ENCODE results near the gene SH3BGRL2.

The SH3BGRL2 gene

GRCh38 chr6:79605968-79606764, 25.0 kb upstream of the SH3BGRL2 start:
- no peak overlapping the region for H2BK5ac ChIP-seq (ENCODE audit: low read length)
- no CpG with 5 or more reads among the region's 4 CpGs for WGBS, 2 donors (ENCODE audit: extremely low coverage in 2 of 2, insufficient read length in 2 of 2, insufficient replicate concordance in 1 of 2)

GRCh38 chr6:79607000-79607399, 24.1 kb upstream of the SH3BGRL2 start:
- Histone ChIP-seq H3K9me3 (replicated peaks in 1 of 2; ENCODE audit: control insufficient read depth in 2 of 2, insufficient read depth in 1 of 2, low read depth in 1 of 2, low read length in 2 of 2) (no peaks in the 10 kb centered on the region), H3K27ac (replicated peaks; ENCODE audit: low read length) (no peak overlapping the region), H3K14ac (ENCODE audit: low read length) (no peak overlapping the region), H3K79me1 (ENCODE audit: low read depth, low read length) (no peaks in the 10 kb centered on the region), H2BK12ac (ENCODE audit: low read length) (no peak overlapping the region), H3K23ac (ENCODE audit: low read depth, low read length, poor library complexity) (no peak overlapping the region), H2BK5ac (ENCODE audit: low read length) (no peak overlapping the region), H2AFZ (ENCODE audit: low read length) (no peak overlapping the region), H3K18ac (ENCODE audit: low read length) (no peak overlapping the region), H3K27me3 (ENCODE audit: control insufficient read depth in 3 of 3, insufficient read depth in 3 of 3, low read depth in 1 of 3, low read length in 3 of 3) (no peaks in the 10 kb centered on the region), H4K8ac (ENCODE audit: low read depth, low read length) (no peak overlapping the region), H3K4me3 (ENCODE audit: low read length in 2 of 2) (no peak overlapping the region), H2BK120ac (ENCODE audit: low read depth, low read length) (no peak overlapping the region), H3K4me2 (ENCODE audit: insufficient read depth, low read length, poor library complexity, severe bottlenecking) (no peak overlapping the region), H3K36me3 (replicated peaks in 1 of 2; ENCODE audit: control insufficient read depth in 2 of 2, insufficient read depth in 2 of 2, low read length in 2 of 2) (no peaks in the 10 kb centered on the region), H2AK5ac (ENCODE audit: low read depth, low read length) (no peak overlapping the region), H3K4ac (ENCODE audit: low read length) (no peak overlapping the region), H3K4me1 (ENCODE audit: control insufficient read depth in 2 of 2, insufficient read depth in 1 of 2, low read depth in 1 of 2, low read length in 2 of 2) (peaks cover 0 to 2% of the 10 kb centered on the region in 2 donors), H4K91ac (ENCODE audit: low read depth, low read length, poor library complexity) (no peak overlapping the region), H3K9ac (ENCODE audit: low read depth, low read length, poor library complexity) (no peak overlapping the region), H2BK15ac (ENCODE audit: low read length) (no peak overlapping the region)
- no peak for DNase-seq (ENCODE audit: low spot score)
- no CpG with 5 or more reads among the region's 3 CpGs for WGBS, 2 donors (ENCODE audit: extremely low coverage in 2 of 2, insufficient read length in 2 of 2, insufficient replicate concordance in 1 of 2)

More at GRCh38 chr6:79605968-79606764, 25.0 kb upstream of the SH3BGRL2 start:
- Histone ChIP-seq H2AFZ (ENCODE audit: low read length) (no peak overlapping the region), H2BK12ac (ENCODE audit: low read length) (no peak overlapping the region), H3K4me1 (ENCODE audit: control insufficient read depth in 2 of 2, insufficient read depth in 1 of 2, low read depth in 1 of 2, low read length in 2 of 2) (peaks cover 0 to 2% of the 10 kb centered on the region in 2 donors), H4K8ac (ENCODE audit: low read depth, low read length) (no peak overlapping the region), H3K4me2 (ENCODE audit: insufficient read depth, low read length, poor library complexity, severe bottlenecking) (no peak overlapping the region), H2AK5ac (ENCODE audit: low read depth, low read length) (no peak overlapping the region), H3K9me3 (replicated peaks in 1 of 2; ENCODE audit: control insufficient read depth in 2 of 2, insufficient read depth in 1 of 2, low read depth in 1 of 2, low read length in 2 of 2) (no peaks in the 10 kb centered on the region), H3K23ac (ENCODE audit: low read depth, low read length, poor library complexity) (no peak overlapping the region), H3K27me3 (ENCODE audit: control insufficient read depth in 3 of 3, insufficient read depth in 3 of 3, low read depth in 1 of 3, low read length in 3 of 3) (no peaks in the 10 kb centered on the region), H3K27ac (replicated peaks; ENCODE audit: low read length) (no peak overlapping the region), H3K14ac (ENCODE audit: low read length) (no peak overlapping the region), H3K4ac (ENCODE audit: low read length) (no peak overlapping the region), H3K79me1 (ENCODE audit: low read depth, low read length) (no peaks in the 10 kb centered on the region), H4K91ac (ENCODE audit: low read depth, low read length, poor library complexity) (no peak overlapping the region), H3K36me3 (replicated peaks in 1 of 2; ENCODE audit: control insufficient read depth in 2 of 2, insufficient read depth in 2 of 2, low read length in 2 of 2) (no peaks in the 10 kb centered on the region), H3K18ac (ENCODE audit: low read length) (no peak overlapping the region), H3K9ac (ENCODE audit: low read depth, low read length, poor library complexity) (no peak overlapping the region), H3K4me3 (ENCODE audit: low read length in 2 of 2) (no peak overlapping the region), H2BK120ac (ENCODE audit: low read depth, low read length) (no peak overlapping the region), H2BK15ac (ENCODE audit: low read length) (no peak overlapping the region)
- no peak for DNase-seq (ENCODE audit: low spot score)

- Histone ChIP-seq H3K36me3 (replicated peaks in 1 of 2; ENCODE audit: control insufficient read depth in 2 of 2, insufficient read depth in 2 of 2, low read length in 2 of 2) (no peaks in the 10 kb centered on the region), H3K23ac (ENCODE audit: low read depth, low read length, poor library complexity) (no peak overlapping the region), H2AK5ac (ENCODE audit: low read depth, low read length) (no peak overlapping the region), H2BK5ac (ENCODE audit: low read length) (no peak overlapping the region), H3K18ac (ENCODE audit: low read length) (no peak overlapping the region), H2AFZ (ENCODE audit: low read length) (no peak overlapping the region), H2BK15ac (ENCODE audit: low read length) (no peak overlapping the region), H3K9me3 (replicated peaks in 1 of 2; ENCODE audit: control insufficient read depth in 2 of 2, insufficient read depth in 1 of 2, low read depth in 1 of 2, low read length in 2 of 2) (no peaks in the 10 kb centered on the region), H3K4ac (ENCODE audit: low read length) (no peak overlapping the region), H3K4me1 (ENCODE audit: control insufficient read depth in 2 of 2, insufficient read depth in 1 of 2, low read depth in 1 of 2, low read length in 2 of 2) (peaks cover 2 to 8% of the 10 kb centered on the region in 2 donors), H3K79me1 (ENCODE audit: low read depth, low read length) (no peaks in the 10 kb centered on the region), H4K91ac (ENCODE audit: low read depth, low read length, poor library complexity) (no peak overlapping the region), H3K4me2 (ENCODE audit: insufficient read depth, low read length, poor library complexity, severe bottlenecking) (no peak overlapping the region), H3K14ac (ENCODE audit: low read length) (no peak overlapping the region), H3K27ac (replicated peaks; ENCODE audit: low read length) (no peak overlapping the region), H3K9ac (ENCODE audit: low read depth, low read length, poor library complexity) (no peak overlapping the region), H2BK12ac (ENCODE audit: low read length) (no peak overlapping the region), H2BK120ac (ENCODE audit: low read depth, low read length) (no peak overlapping the region), H4K8ac (ENCODE audit: low read depth, low read length) (no peak overlapping the region), H3K4me3 (ENCODE audit: low read length in 2 of 2) (no peak overlapping the region), H3K27me3 (ENCODE audit: control insufficient read depth in 3 of 3, insufficient read depth in 3 of 3, low read depth in 1 of 3, low read length in 3 of 3) (no peaks in the 10 kb centered on the region)
- WGBS, 2 donors (ENCODE audit: extremely low coverage in 2 of 2, insufficient read length in 2 of 2, insufficient replicate concordance in 1 of 2) = no CpG with 5 or more reads among the region's 3 CpGs
- DNase-seq (ENCODE audit: low spot score) = no peak
These were observed 22.6 kb upstream of the SH3BGRL2 start for GRCh38 chr6:79608334-79609224.

- Histone ChIP-seq H3K4me1 (ENCODE audit: control insufficient read depth in 2 of 2, insufficient read depth in 1 of 2, low read depth in 1 of 2, low read length in 2 of 2) (peaks cover 2 to 8% of the 10 kb centered on the region in 2 donors), H3K23ac (ENCODE audit: low read depth, low read length, poor library complexity) (no peak overlapping the region), H2BK5ac (ENCODE audit: low read length) (no peak overlapping the region), H2AK5ac (ENCODE audit: low read depth, low read length) (no peak overlapping the region), H2BK120ac (ENCODE audit: low read depth, low read length) (no peak overlapping the region), H3K79me1 (ENCODE audit: low read depth, low read length) (no peaks in the 10 kb centered on the region), H3K4ac (ENCODE audit: low read length) (no peak overlapping the region), H3K4me2 (ENCODE audit: insufficient read depth, low read length, poor library complexity, severe bottlenecking) (no peak overlapping the region), H3K27me3 (ENCODE audit: control insufficient read depth in 3 of 3, insufficient read depth in 3 of 3, low read depth in 1 of 3, low read length in 3 of 3) (no peaks in the 10 kb centered on the region), H3K14ac (ENCODE audit: low read length) (no peak overlapping the region), H3K27ac (replicated peaks; ENCODE audit: low read length) (no peak overlapping the region), H4K8ac (ENCODE audit: low read depth, low read length) (no peak overlapping the region), H3K36me3 (replicated peaks in 1 of 2; ENCODE audit: control insufficient read depth in 2 of 2, insufficient read depth in 2 of 2, low read length in 2 of 2) (no peaks in the 10 kb centered on the region), H3K9ac (ENCODE audit: low read depth, low read length, poor library complexity) (no peak overlapping the region), H2BK15ac (ENCODE audit: low read length) (no peak overlapping the region), H3K9me3 (replicated peaks in 1 of 2; ENCODE audit: control insufficient read depth in 2 of 2, insufficient read depth in 1 of 2, low read depth in 1 of 2, low read length in 2 of 2) (no peaks in the 10 kb centered on the region), H3K4me3 (ENCODE audit: low read length in 2 of 2) (no peak overlapping the region), H3K18ac (ENCODE audit: low read length) (no peak overlapping the region), H2AFZ (ENCODE audit: low read length) (no peak overlapping the region), H4K91ac (ENCODE audit: low read depth, low read length, poor library complexity) (no peak overlapping the region), H2BK12ac (ENCODE audit: low read length) (no peak overlapping the region)
- DNase-seq (ENCODE audit: low spot score) = no peak
- no CpG with 5 or more reads among the region's 3 CpGs for WGBS, 2 donors (ENCODE audit: extremely low coverage in 2 of 2, insufficient read length in 2 of 2, insufficient replicate concordance in 1 of 2)
These were observed 21.9 kb upstream of the SH3BGRL2 start for GRCh38 chr6:79609225-79609595.

All from neuronal stem cell (in vitro differentiated cells).